ENCODE results near the gene STK33.

STK33 gene

GRCh38 chr11:8352876-8353505, 241.0 kb downstream of the STK33 start:
- Histone ChIP-seq H2AFZ (ENCODE audit: low read length) (no peak overlapping the region), H3K27ac (ENCODE audit: low read depth, low read length, poor library complexity, severe bottlenecking) (no peak overlapping the region), H3K4me2 (ENCODE audit: low read length) (no peak overlapping the region), H3K36me3 (ENCODE audit: insufficient read depth, low read length) (no peaks in the 10 kb centered on the region), H3K9me2 (ENCODE audit: low read depth, low read length) (no peaks in the 10 kb centered on the region), H3K4me1 (ENCODE audit: insufficient read depth, low read length, severe bottlenecking) (no peaks in the 10 kb centered on the region), H3K79me2 (ENCODE audit: insufficient read depth, low read length) (no peaks in the 10 kb centered on the region), H3K27me3 (ENCODE audit: insufficient read depth, low read length) (no peaks in the 10 kb centered on the region; the same call in 1 of the 2 replicates), H3K4me3 (ENCODE audit: low read depth, low read length, poor library complexity, severe bottlenecking) (no peak overlapping the region), H3K9me3 (ENCODE audit: low read length) (no peaks in the 10 kb centered on the region), H3K9ac (ENCODE audit: low read length) (no peak overlapping the region), H3F3A (ENCODE audit: insufficient read depth, low read length) (no peaks in the 10 kb centered on the region), H4K20me1 (ENCODE audit: insufficient read depth, low read length) (no peaks in the 10 kb centered on the region)
- TF ChIP-seq EZH2 (IDR thresholded peaks at IDR 0.05; ENCODE audit: borderline replicate concordance, low read length): no peak

- no peaks in the 10 kb centered on the region for H3F3A ChIP-seq (ENCODE audit: insufficient read depth, low read length)
- H3K27me3 ChIP-seq (ENCODE audit: insufficient read depth, low read length): no peaks in the 10 kb centered on the region; the same call in 1 of the 2 replicates
- no peak overlapping the region for H2AFZ ChIP-seq (ENCODE audit: low read length)
Observed at GRCh38 chr11:8352103-8352875, 241.7 kb downstream of the STK33 start.

GRCh38 chr11:8351223-8351622, 242.8 kb downstream of the STK33 start:
- H2AFZ ChIP-seq (ENCODE audit: low read length): no peak overlapping the region
- no peaks in the 10 kb centered on the region for H4K20me1 ChIP-seq (ENCODE audit: insufficient read depth, low read length)
- H3K4me2 ChIP-seq (ENCODE audit: low read length): no peak overlapping the region
- H3F3A ChIP-seq (ENCODE audit: insufficient read depth, low read length): no peaks in the 10 kb centered on the region
- no peak overlapping the region for H3K9ac ChIP-seq (ENCODE audit: low read length)
- no peak overlapping the region for H3K27ac ChIP-seq (ENCODE audit: low read depth, low read length, poor library complexity, severe bottlenecking)
- H3K79me2 ChIP-seq (ENCODE audit: insufficient read depth, low read length): no peaks in the 10 kb centered on the region
- H3K4me1 ChIP-seq (ENCODE audit: insufficient read depth, low read length, severe bottlenecking): no peaks in the 10 kb centered on the region
- H3K9me3 ChIP-seq (ENCODE audit: low read length): no peaks in the 10 kb centered on the region
- no peak overlapping the region for H3K4me3 ChIP-seq (ENCODE audit: low read depth, low read length, poor library complexity, severe bottlenecking)
- H3K27me3 ChIP-seq (ENCODE audit: insufficient read depth, low read length): no peaks in the 10 kb centered on the region; the same call in 1 of the 2 replicates
- H3K9me2 ChIP-seq (ENCODE audit: low read depth, low read length): no peaks in the 10 kb centered on the region
- TF ChIP-seq EZH2 (IDR thresholded peaks at IDR 0.05; ENCODE audit: borderline replicate concordance, low read length) (no peak), CTCF (IDR thresholded peaks at IDR 0.05; ENCODE audit: low read length) (no peak)
- H3K36me3 ChIP-seq (ENCODE audit: insufficient read depth, low read length): no peaks in the 10 kb centered on the region

More at GRCh38 chr11:8352103-8352875, 241.7 kb downstream of the STK33 start:
- Histone ChIP-seq H3K79me2 (ENCODE audit: insufficient read depth, low read length) (no peaks in the 10 kb centered on the region), H3K9me2 (ENCODE audit: low read depth, low read length) (no peaks in the 10 kb centered on the region), H3K9me3 (ENCODE audit: low read length) (no peaks in the 10 kb centered on the region), H3K4me1 (ENCODE audit: insufficient read depth, low read length, severe bottlenecking) (no peaks in the 10 kb centered on the region), H4K20me1 (ENCODE audit: insufficient read depth, low read length) (no peaks in the 10 kb centered on the region), H3K4me3 (ENCODE audit: low read depth, low read length, poor library complexity, severe bottlenecking) (no peak overlapping the region), H3K9ac (ENCODE audit: low read length) (no peak overlapping the region), H3K4me2 (ENCODE audit: low read length) (no peak overlapping the region), H3K36me3 (ENCODE audit: insufficient read depth, low read length) (no peaks in the 10 kb centered on the region), H3K27ac (ENCODE audit: low read depth, low read length, poor library complexity, severe bottlenecking) (no peak overlapping the region)
- TF ChIP-seq CTCF (IDR thresholded peaks at IDR 0.05; ENCODE audit: low read length) (no peak), EZH2 (IDR thresholded peaks at IDR 0.05; ENCODE audit: borderline replicate concordance, low read length) (no peak)
